Measurements from ENCODE around the gene HJURP. TPM values are rescaled to one million over a fixed set of nuclear protein-coding genes. Genes with fewer than 3 reads are reported as not detected.
A peak's percentile ranks its signal among the peaks of the same experiment; 100 is the strongest.

Gene HJURP
- total RNA-seq, 4 donors from 2014 or later, result under 0.01 to 0.23 (median 0.19) TPM; not detected in 1

DNA sequence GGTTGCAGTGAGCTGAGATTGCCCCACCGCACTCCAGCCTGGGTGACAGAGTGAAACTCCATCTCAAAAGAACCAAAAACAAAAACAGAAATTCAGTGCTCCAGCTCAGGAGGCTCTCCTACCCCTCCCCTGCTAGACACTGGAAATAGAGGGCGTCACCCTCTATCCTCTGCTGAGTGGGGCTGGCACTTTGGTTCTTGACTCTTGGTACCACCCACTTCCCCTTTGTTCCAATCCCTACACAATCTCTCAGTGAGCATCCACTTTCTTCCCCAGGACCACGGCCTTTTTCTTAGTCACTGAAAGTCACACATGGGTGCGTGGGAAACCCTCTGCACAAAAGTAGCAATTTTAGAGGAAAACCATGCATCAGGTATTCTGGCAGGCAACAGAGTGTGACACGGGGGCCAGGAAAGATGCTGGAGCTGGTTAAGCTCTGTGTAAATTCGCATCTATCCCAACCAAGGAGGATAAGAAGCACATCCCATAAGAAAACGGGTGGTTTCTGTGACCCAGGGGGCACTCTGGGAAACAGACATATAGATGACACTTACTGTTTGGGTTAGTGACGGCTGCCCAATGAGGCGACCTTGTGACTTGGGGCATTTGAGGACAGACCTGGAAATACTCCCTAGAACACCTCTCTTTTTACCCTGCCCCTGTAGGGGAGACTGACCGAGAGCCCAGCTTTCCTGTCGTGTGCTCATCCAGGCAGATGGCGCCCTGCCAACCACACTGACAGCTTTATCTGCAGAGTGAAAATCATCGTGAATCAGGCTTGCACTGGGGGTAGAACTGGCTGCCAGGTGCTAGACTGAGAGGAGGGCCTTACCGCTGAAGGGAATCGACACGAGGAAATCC lies 7.7 kb downstream of the HJURP start:
- 89% methylated on average over 13 of the region's 16 CpGs for WGBS
- intact Hi-C loops (cut with DNase I), result no loop called here
- Histone ChIP-seq H3K4me3 (no peak overlapping the region), H3K27ac (replicated peaks in 1 of 4) (no peak overlapping the region), H3K36me3 (no peaks in the 10 kb centered on the region), H3K4me1 (no peaks in the 10 kb centered on the region), H3K27me3 (peaks cover 0 to 34% (median 0%) of the 10 kb centered on the region in 4 donors), H3K9me3 (no peaks in the 10 kb centered on the region)
- TF ChIP-seq, protein P1, sequence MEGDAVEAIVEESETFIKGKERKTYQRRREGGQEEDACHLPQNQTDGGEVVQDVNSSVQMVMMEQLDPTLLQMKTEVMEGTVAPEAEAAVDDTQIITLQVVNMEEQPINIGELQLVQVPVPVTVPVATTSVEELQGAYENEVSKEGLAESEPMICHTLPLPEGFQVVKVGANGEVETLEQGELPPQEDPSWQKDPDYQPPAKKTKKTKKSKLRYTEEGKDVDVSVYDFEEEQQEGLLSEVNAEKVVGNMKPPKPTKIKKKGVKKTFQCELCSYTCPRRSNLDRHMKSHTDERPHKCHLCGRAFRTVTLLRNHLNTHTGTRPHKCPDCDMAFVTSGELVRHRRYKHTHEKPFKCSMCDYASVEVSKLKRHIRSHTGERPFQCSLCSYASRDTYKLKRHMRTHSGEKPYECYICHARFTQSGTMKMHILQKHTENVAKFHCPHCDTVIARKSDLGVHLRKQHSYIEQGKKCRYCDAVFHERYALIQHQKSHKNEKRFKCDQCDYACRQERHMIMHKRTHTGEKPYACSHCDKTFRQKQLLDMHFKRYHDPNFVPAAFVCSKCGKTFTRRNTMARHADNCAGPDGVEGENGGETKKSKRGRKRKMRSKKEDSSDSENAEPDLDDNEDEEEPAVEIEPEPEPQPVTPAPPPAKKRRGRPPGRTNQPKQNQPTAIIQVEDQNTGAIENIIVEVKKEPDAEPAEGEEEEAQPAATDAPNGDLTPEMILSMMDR (IDR thresholded peaks at IDR 0.05), result no peak
- TF ChIP-seq POLR2A (IDR thresholded peaks at IDR 0.05; ENCODE audit: low read depth) (no peak), EP300 (IDR thresholded peaks at IDR 0.05) (no peak), POLR2AphosphoS5 (IDR thresholded peaks at IDR 0.05) (no peak)
- peak; percentile 90 for DNase-seq (ENCODE audit: extremely low spot score)

DNA sequence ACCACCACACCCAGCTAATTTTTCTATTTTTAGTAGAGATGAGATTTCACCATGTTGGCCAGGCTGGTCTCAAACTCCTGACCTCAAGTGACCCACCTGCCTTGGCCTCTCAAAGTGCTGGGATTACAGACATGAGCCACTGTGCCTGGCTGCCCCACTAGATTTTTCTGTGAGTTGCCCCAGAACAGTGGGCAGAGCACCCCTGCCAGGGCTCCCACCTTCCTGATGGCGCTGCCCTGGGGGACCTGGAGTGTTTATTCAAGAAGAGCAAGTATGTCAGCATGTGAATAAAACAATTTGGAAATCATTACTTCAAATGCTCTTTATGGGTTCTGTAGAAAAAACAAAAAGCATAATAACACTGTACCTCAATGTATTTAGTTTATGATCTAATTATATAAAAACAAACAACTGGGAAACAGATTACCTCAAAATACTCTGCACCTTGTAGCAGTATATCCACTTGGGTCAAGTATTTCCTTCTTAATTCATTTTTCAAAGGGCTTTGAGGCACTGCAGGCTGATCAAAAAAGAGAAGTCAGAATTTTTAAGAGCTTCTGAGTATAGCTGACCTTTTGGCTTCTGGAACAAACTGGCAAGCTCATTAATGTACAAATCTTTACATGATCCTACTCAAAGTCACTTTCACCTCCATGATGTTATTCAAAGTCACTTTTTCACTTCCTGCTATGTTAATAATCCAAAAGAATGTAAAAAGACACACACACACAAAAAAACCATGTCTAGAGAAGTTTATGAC lies 8.9 kb downstream of the HJURP start:
- WGBS, result 100% methylated on average over 1 of the region's 1 CpG
- intact Hi-C loops (cut with DNase I), result no loop called here
- no peak for TF ChIP-seq POLR2A (IDR thresholded peaks at IDR 0.05; ENCODE audit: low read depth)
- TF ChIP-seq POLR2AphosphoS5 (IDR thresholded peaks at IDR 0.05), result no peak
- TF ChIP-seq EP300 (IDR thresholded peaks at IDR 0.05), result no peak
- TF ChIP-seq, protein P1 (IDR thresholded peaks at IDR 0.05), result no peak
- Histone ChIP-seq H3K27me3 (peaks cover 0 to 26% (median 0%) of the 10 kb centered on the region in 4 donors), H3K36me3 (no peaks in the 10 kb centered on the region), H3K27ac (replicated peaks in 1 of 4) (no peak overlapping the region), H3K9me3 (no peaks in the 10 kb centered on the region), H3K4me3 (no peak overlapping the region), H3K4me1 (no peaks in the 10 kb centered on the region)
- DNase-seq (ENCODE audit: extremely low spot score), result peak; percentile 34

DNA sequence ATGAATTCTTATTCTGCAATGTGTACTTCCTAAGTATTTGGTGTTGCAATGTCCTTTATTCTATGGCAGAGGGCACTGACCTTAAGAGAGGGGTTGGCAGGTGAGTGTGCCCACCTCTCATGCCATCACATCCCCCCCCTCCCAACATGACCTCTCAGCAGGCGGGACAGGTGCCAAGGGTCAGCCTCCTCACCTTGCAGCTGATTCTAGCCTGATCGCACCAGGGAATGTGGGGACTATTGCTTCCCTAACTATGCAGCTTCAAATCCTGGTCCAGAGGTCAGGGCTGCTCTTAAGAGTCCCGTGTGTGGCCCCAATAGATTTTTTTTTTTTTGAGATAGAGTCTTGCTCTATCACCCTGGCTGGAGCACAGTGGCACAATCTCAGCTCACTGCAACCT lies 9.5 kb downstream of the HJURP start:
- intact Hi-C loops (cut with DNase I), result no loop called here
- peak; percentile 26 for DNase-seq (ENCODE audit: extremely low spot score)
- TF ChIP-seq POLR2A (IDR thresholded peaks at IDR 0.05; ENCODE audit: low read depth) (no peak), EP300 (IDR thresholded peaks at IDR 0.05) (no peak), POLR2AphosphoS5 (IDR thresholded peaks at IDR 0.05) (no peak)
- TF ChIP-seq, protein P1 (IDR thresholded peaks at IDR 0.05), result no peak

DNA sequence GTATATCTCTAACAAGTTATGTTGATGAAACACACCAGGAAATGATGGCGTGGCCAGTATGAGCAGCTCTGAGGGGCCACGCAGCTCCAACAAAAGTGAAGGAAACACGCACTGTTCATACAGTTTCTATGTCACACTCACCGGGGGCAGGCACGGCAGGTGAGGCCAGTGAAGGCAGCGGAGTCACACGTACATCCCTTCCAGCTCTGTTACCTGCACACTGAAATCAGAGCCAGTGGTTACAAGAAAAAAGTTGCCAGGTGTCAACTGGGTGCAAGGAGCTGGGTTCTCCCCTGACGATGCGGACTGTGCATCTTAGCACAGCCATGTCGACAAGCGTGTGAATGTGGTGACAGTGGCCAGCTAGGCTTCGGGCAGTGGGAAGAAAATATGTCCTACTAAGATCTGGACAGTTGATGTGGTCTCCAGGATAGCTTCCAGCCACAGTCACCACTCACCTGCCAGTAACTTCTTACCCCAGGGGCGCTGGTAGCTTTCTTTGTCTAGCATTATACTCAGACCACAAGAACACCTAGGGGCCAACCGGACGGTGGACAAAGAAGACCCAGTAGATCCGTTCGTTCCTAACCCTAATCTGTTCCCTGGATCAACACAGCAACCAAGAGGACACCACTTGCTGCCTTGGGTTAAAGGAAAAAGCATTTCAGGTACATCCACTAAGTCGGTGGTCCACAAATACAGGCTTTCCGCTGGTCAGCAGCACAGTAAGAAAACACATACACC lies 10.1 kb downstream of the HJURP start:
- no peak overlapping the region for H3K27ac ChIP-seq (replicated peaks in 1 of 4)
- H3K4me1 ChIP-seq, result no peaks in the 10 kb centered on the region
- no peaks in the 10 kb centered on the region for H3K36me3 ChIP-seq
- H3K4me3 ChIP-seq, result no peak overlapping the region
- WGBS, result 91% methylated on average over 19 of the region's 19 CpGs
- no peak for TF ChIP-seq EP300 (IDR thresholded peaks at IDR 0.05)
- H3K27me3 ChIP-seq, result peaks cover 0 to 13% (median 0%) of the 10 kb centered on the region in 4 donors
- no peaks in the 10 kb centered on the region for H3K9me3 ChIP-seq
- intact Hi-C loops (cut with DNase I), result no loop called here
- peak; percentile 82 for DNase-seq (ENCODE audit: extremely low spot score)

More for the DNA sequence above, 9.5 kb downstream of the HJURP start:
- peaks cover 0 to 19% (median 0%) of the 10 kb centered on the region in 4 donors for H3K27me3 ChIP-seq
- WGBS, result 94% methylated on average over 3 of the region's 3 CpGs
- H3K36me3 ChIP-seq, result no peaks in the 10 kb centered on the region
- no peak overlapping the region for H3K4me3 ChIP-seq
- no peaks in the 10 kb centered on the region for H3K4me1 ChIP-seq
- H3K27ac ChIP-seq (replicated peaks in 1 of 4), result no peak overlapping the region
- no peaks in the 10 kb centered on the region for H3K9me3 ChIP-seq

Measured in esophagus muscularis mucosa (tissue), 4 donors.